ENCODE results near the gene APOL3.
"Not testable (repeated sequence)": the region's sequence is repeated elsewhere in the genome, so short reads cannot be mapped to it uniquely, and the experiment has no call there.

The APOL3 gene

DNA sequence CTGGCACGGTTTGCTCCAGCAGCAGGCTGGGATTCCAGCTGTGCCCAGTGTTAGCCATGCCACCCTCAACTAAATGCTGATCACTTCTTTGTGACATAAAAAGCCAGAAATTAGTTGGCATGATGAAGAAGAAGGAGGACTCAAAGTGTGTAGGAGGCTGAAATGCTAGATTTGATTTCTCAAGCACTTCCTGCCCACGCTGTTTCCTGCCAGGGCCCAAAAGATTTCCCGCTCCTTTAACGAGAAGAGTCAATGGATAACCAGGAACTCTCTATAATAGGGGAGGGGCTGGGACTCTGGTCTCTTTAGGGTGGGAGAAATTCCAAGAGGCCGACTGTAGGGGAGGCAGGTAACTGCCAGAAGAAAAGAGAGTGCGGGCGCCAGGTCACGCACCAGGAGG is 26.4 kb downstream of the APOL3 start:
- no peak for DNase-seq (ENCODE audit: low read depth in 2 of 2)

DNA sequence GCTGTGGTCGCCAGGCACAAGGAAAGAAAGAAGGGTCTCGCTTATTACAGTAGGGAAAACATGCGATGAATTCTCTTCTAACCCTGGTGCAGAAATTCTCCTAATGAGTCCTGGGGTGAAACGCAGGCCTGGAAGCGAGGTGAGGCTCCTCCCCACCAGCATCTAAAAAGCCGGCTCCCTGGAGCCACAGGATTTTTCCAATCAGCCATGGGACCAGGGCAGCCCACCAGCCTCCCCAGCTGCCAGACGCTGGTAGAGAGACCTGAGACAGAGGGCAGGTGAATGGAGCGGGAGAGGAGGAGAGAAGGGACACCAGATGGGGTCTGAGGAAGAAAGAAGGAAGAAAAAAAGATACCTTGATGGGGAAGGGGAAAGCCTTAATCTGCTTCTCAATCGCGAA is 28.6 kb downstream of the APOL3 start:
- DNase-seq (ENCODE audit: low read depth in 2 of 2): no peak

DNA sequence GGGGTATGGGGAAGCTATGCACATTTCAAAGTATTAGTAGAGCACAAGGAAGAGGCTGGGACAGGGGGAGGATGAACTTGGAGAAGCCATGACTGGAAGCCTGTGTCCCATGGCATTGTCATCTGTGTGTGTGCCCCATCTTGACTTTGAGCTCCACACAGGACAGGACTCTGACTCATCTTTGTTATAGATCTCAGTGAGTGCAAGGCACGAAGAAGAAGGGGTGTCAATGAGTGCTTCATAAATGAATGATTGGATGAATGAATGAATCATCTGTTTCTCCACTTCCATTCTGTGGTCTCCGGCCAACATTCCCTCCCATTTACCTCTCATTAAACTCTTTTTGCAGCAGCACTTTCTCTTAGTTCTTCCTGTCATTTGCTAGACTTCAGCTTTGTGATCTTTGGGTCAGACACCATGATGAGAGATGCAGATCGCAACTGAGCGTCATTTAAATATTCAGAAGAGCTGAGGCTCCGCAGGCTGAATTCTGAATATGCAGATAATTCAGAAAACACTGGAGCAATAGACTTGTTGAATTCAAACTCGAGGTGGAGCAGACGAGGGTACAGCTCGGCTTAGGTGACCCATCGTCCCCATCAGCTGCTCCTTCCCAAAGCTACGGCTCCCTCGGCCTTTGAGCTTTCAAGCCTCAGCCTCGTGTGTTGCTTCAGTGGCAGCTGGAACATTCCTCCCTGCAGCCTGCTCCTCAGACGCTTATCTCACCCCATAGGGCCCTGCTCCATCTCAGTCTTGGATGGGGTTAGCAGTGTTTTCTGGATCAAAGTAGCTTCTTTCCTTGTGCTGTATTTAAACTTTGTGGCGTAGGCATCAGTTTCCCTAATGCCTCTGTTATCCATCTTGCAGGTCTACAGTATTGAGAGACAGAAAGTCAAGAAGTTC is 30.8 kb downstream of the APOL3 start:
- DNase-seq (ENCODE audit: low read depth in 2 of 2): no peak

DNA sequence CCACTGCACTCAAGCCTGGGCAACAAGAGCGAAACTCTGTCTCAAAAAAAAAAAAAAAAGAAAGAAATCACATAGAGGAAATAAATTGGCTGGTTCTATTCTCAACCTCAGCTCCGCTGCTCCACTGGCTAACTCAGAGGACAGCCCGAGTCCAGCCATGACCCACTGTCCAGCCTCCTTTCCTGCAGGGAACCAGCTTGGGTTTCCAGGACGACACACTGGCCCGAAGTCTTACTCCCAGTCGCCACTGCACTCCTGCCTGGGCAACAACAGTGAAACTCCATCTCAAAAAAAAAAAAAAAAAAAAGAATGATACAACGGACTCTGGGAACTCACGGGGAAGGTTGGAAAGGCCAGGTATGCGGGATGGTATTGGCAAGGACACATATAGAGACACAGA is 31.5 kb downstream of the APOL3 start:
- DNase-seq (ENCODE audit: low read depth in 2 of 2): no peak

DNA sequence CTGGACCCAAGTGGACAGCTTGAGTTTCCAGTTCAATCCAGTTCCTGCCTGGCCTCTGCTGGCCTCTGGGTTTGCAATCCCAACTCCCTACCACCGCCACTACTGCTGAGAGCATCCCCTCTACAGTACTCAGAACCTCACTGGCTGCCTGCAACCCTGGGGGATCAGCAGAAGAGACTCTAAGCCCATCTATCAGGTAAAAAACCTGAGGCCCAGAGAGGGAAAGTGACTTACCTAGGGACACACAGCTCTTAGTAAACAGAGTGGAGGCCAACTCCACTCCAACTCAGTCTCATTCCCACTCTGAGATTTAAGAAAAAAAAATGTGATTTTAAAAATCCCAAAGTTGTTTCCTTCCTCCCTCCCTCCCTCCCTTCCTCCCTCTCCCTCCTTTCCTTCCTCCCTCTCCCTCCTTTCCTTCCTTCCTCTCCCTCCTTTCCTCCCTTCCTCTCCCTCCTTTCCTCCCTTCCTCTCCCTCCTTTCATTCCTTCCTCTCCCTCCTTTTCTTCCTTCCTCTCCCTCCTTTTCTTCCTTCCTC is 34.5 kb downstream of the APOL3 start:
- no peak for DNase-seq (ENCODE audit: low read depth in 2 of 2)

DNA sequence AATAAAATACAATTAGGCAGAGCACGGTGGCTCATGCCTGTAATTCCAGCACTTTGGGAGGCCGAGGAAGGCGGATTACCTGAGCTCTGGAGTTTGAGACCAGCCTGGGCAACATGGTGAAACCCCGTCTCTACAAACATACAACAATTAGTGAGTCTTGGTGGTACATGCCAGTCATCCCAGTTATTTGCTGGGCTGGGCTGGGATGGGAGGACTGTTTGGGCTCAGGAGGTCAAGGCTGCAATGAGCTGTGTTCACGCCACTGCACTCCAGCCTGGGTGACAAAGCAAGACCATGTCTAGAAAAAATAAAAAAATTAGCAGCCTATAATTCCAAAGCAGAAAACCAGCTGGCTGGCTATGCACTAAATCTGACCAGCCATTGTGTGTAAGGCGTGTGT is 35.1 kb downstream of the APOL3 start:
- no peak for DNase-seq (ENCODE audit: low read depth in 2 of 2)

DNA sequence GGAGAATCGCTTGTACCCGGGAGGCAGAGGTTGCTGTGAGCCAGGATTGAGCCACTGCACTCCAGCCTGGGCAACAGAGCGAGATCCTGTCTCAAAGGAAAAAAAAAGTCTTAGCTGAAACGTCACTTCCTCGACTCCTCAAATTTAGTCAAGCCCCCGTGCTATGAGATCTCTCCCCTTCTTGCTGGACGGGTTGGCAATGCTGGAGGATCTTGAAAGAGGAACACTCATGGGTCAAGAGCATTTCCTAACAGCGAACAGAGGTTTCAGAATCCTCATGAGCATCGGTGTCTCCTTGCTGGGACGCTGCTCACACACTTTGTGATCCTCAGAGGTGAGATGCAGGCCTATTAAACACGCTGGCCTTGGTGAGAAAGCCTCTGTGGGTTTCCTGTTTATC is 35.9 kb downstream of the APOL3 start:
- DNase-seq (ENCODE audit: low read depth in 2 of 2): no peak

DNA sequence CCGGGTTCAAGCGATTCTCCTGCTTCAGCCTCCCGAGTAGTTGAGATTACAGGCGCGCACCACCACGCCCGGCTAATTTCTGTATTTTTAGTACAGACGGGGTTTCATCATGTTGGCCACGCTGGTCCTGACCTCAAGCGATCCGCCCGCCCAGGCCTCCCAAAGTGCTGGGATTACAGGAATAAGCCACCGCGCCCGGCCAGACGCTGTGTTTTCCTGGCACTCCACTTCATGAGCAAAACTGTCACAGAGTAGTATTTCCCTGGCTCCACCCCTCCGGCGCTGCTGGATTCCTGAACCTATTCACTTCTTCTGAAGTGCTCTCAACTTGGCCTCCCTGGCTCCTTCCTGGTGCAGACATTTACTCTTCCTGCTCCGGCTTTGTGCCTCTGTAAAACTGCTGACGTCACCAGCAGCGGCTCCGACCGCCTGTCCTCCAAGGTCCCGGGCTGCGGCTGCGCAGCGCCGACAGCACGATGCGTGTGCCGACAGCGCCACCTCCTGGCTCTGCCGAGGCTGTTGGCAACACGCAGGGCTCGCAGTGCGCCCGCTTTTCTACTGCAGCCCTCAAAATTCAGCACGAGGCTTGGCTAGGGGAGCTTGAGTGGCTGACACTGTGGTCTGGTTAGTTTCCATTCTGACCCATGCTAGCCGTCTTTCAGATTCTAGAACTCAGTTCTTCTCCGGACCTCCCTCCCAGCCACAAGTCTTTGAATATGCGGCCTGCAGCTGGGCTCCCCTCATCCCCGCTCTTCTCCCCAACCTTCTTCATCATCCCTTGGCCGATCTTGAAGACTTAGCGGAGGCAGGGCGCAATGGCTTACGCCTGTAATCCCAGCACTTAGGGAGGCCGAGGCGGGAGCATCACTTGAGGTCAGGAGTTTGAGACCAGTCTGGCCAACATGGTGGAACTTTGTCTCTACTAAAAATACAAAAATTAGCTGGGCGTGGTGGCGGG is 36.6 kb downstream of the APOL3 start:
- DNase-seq (ENCODE audit: low read depth in 2 of 2): peak; percentile 88 to 90

DNA sequence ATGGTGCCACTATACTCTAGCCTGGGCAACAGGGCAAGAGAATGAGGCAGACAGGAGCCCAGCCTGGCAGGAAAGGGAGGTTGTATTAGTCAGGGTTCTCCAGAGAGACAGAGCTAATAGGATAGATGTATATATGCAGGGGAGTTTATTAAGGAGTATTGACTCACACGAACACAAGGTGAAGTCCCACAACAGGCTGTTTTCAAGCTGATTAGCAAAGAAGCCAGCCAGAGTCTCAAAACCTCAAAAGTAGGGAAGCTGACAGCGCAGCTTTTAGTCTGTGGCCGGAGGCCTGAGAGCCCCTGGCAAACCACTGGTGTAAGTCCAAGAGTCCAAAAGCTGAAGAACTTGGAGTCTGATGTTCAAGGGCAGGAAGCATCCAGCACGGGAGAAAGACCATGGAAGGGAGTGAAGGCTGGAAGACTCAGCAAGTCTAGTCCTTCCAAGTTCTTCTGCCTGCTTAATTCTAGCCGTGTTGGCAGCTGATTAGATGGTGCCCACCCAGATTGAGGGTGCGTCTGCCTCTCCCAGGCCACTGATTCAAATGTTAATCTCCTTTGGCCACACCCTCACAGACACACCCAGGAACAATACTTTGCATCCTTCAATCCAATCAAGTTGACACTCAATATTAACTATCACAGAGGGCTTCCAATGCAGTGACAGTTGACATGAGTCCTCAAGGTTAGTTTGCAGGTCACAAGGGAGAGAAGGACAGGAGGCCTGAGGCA is 39.8 kb downstream of the APOL3 start:
- not testable (repeated sequence) for DNase-seq (ENCODE audit: low read depth in 2 of 2)

DNA sequence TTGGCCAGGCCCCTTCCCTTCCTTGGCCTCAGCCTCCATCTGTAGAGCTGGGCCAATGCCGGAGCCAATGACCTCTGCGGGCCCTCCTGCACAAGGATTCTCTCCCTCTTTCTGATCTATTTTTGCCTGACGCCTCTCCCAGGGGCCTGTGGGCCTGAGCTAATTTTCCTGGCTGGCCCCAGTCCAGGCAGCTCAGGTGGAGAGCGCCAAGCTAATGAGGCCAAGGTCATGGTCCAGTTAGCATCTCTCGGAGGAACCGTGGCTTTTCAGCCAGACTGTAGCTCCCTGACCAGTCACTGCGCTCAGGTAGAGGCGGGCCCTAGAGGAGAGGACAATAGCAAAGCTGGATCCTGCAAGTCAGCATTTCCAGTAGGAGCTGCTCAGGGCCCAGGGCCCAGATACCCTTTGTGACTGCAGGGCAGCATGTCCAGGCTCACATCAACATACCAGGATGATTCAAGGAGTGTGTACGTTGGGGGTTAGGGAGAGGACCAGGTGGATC is 43.5 kb downstream of the APOL3 start:
- DNase-seq (ENCODE audit: low read depth in 2 of 2): no peak

DNA sequence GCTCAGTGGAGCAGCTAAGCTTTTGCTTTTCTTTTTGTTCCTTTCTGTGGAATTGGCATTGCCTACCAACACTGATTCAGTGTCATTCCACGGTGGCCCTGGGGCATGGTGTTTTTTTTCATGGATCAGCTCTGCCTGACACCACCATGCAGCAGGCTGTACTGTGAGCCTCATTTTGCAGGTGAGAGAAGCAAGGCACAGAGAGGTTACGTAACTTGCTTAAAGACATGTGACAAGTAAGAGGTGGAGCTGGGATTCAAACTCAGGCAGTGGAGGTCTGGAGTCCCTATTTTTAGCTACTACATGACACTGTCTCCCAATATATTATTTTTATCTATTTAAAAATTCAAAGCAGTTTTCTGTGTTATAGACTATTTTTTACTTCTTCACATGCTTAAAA is 44.4 kb downstream of the APOL3 start:
- no peak for DNase-seq (ENCODE audit: low read depth in 2 of 2)

DNA sequence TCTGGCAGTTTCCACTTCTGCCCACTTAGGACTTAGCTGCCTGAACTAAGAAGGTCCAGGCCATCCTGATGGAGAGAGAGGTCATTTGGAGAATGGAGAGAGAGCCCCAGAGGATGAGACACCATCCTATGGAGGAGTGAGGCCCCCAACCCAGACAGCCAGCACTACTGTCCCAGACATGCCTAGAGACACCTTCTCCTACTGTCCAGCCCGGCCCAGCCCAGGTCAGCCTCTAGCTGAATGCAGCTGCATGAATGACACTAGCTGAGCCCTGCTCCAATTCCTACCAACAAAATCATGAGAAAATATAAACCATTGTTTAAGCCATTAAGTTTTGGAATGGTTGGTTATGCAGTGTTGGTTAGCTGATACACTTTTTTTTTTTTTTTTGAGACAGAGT is 47.4 kb downstream of the APOL3 start:
- no peak for DNase-seq (ENCODE audit: low read depth in 2 of 2)

DNA sequence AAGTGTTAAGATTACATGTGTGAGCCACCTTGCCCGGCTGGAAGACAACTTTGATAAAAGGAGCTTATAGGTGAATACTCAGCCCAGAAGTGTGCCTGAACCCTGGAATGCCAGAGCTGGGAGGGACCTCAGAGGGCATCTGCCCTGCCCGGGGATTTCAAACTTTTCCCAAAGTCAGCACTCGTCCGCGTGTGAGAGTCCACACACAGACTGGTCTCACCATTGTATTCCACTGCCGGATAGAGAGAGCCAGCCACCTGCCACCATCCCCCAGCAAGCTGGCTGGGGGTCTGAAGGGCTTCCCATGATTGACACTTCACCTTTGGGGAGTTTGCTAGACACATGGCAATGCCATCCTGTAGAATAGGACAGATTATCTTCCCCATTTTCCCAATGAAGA is 49.2 kb downstream of the APOL3 start:
- DNase-seq (ENCODE audit: low read depth in 2 of 2): no peak

DNA sequence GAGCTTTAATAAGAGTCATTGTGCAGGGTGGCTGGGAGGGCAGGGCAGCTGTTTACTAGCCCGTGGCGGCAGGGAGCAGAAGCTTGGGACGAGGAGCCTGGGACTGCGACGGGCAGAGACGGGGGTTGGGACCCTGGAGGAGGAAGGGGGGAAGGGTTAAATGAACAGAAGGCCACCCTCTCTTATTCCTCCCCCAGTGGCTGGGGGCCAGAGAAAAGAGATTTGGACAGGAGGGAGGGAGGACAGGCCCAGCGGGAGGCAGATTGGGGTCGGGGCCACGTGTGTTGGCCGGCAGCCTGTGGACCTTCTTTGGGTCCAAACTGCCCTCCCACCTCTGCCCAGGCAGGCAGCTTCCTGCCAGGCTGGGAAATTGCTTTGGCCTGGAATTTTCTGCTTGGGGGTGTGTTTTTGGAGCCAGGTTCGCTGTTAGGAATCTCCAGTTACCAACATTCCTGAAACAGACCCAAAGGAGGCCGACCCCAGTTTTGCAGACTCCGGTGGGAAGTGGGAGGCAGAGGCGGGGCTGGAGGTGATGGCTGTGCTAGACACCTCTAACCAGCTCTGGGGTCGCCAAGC is 50.2 kb downstream of the APOL3 start:
- DNase-seq (ENCODE audit: low read depth in 2 of 2): no peak

DNA sequence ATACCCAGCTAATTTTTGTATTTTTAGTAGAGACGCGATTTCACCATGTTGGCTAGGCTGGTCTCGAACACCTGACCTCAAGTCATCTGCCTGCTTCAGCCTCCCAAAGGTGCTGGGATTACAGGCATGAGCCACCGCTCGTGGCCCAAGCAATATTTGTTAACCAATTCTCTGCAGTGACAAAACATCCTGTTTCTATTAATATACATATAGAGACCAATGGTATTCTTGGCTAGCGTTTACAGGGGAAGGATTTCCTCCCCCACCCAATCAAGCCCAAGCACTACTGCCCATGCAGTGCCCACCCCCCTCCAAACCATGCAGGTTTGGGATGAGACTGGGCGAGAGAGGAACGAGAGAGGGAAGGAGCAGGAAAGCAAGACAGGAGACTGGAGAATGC is 53.1 kb downstream of the APOL3 start:
- DNase-seq (ENCODE audit: low read depth in 2 of 2): no peak

DNA sequence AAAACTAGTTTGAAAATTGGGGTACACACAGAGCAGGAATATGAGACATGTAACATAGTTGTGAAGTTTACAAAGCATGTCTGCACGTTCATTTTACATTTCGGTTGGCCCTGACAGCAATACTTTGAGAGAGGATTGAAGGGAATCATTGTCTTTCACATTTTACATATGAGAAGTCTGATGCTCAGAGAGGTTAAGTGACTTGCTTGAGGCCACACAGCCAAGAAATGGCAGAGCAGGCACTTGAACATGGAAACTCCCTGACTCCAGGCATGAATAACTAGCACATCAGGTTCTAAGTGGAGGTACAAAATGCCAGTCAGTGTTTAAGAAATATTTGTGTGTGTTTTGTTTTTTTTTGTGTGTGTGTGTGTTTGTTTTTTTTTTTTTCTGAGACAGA is 53.6 kb downstream of the APOL3 start:
- no peak for DNase-seq (ENCODE audit: low read depth in 2 of 2)

DNA sequence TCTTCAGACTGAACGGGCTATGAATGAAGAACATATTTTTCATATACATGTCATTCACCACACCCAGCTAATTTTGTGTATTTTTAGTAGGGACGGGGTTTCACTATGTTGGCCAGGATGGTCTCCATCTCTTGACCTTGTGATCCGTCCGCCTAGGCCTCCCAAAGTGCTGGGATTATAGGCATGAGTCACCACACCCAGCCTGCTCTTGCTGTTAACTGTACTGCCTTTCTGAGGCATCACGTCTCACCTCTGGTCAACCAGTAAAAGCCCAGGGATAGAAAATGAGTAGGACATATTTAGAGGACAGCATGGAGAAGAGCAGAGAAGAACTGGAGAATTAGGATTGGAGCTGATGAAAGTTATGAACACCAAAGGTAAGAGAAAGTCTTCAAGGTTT is 55.6 kb downstream of the APOL3 start:
- no peak for DNase-seq (ENCODE audit: low read depth in 2 of 2)

DNA sequence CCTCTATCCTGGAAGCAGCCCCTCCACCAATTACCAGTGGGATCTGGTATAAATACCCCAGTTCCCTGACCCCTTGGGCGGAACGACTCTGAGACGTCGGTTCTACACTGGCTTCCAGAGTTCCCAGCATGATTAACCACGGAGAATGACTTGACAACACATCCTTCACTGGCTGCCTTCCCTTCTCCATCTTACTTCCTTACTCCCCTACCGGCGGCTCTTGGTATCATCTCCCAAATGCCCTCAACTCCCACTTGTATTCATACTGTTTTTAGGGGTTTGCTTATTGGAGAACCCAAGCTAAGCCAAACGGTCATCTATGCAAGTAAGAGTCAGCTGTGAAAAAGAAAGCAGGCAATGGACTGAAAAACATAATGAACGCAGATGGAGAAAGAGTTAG is 56.1 kb downstream of the APOL3 start:
- DNase-seq (ENCODE audit: low read depth in 2 of 2): no peak

DNA sequence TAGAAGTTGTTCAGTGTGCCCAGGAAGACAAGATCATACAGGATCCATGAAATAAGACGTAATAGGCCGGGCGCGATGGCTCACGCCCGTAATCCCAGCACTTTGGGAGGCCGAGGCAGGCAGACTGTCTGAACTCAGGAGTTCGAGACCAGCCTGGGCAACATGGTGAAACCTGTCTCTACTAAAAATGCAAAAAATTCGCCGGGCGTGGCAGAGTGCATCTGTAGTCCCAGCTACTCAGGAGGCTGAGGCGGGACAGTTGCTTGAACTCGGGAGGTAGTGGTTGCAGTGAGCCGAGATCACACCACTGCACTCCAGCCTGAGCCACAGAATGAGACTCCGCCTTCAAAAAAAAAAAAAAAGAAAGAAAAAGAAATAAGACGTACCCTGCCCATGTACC is 56.7 kb downstream of the APOL3 start:
- no peak for DNase-seq (ENCODE audit: low read depth in 2 of 2)

DNA sequence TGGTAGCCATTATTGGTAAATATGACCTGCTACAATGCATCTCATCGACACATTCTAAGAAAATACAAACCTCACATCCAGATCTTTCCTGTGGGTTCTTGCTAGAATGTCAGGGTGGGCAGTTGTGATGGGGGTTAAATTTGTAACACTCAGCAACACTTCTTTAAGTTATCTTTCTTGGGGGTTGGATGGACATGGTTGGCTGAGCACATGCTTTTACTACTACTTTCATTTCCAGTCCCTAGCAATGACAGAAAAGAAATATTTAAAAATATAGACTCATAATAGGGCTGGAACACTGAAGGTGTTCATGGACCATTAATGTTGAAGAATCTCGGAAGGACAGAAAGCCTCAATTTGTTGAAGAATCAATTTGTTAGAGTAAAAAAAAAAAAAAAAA is 57.6 kb downstream of the APOL3 start:
- no peak for DNase-seq (ENCODE audit: low read depth in 2 of 2)

DNA sequence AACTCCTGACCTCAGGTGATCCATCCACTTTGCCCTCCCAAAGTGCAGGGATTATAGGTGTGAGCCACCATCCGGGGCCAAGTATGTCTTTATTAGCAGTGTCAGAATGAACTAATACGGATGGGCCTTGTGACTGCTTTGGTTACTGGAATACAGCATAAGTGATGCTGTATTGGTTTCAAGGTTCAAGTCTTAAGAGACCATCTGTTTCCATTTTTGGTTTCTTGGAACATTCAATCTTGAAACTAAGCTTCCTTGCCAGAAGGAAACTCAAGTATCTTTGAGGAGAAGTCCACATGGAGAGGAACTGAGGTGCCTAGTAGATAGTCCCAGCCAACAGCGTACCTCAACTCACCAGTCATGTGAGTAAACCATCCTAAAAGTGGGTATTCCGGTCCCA is 58.8 kb downstream of the APOL3 start:
- DNase-seq (ENCODE audit: low read depth in 2 of 2): no peak
